ENCODE measurements around the gene KCNMB4. TPM values are rescaled to one million over a fixed set of nuclear protein-coding genes. Genes with fewer than 3 reads are reported as not detected.

The KCNMB4 gene
- total and polyA plus RNA-seq, 2 donors (not counting 1 experiment from before 2014, with no cell fraction given) = 0.66 to 0.67 TPM

DNA sequence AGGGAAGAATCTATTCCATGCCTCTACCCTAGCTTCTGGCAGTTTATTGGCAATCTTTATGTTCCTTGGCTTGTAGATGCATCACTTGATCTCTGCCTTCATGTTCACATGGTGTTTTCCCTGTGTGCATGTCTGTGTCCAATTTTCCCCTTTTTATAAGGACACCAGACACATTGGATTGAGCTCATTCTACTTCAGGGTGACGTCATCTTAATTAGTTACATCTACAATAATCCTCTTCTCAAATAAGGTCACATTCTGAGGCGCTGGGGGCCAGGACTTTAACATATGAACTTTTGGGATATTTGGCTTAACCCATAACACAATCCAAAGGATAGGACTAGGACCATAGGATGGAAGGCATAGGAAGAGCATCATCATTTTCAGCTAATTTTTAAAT, 101.4 kb downstream of the KCNMB4 start:
- Mint-ChIP-seq H3K27me3 (no peaks in the 10 kb centered on the region), H3K9me3 (ENCODE audit: insufficient read depth) (peaks cover 3% of the 10 kb centered on the region), H3K27ac (no peak overlapping the region), H3K4me3 (no peak overlapping the region), H3K4me1 (peaks cover 3% of the 10 kb centered on the region)
- no peak for ATAC-seq (ENCODE audit: low read depth)
- H3K4me2 ChIP-seq (replicated peaks; ENCODE audit: low read depth, low read length, poor library complexity, severe bottlenecking) = no peak overlapping the region
- no peak overlapping the region for H3K4me3 ChIP-seq (ENCODE audit: control extremely low read depth in 1 of 5, extremely low read depth in 1 of 5, insufficient read depth in 1 of 5, low read depth in 2 of 5, low read length in 4 of 5)
- no peak overlapping the region for H2AFZ ChIP-seq (ENCODE audit: insufficient read depth, low read depth, low read length, poor library complexity, severe bottlenecking)
- H3K36me3 ChIP-seq (replicated peaks in 1 of 2; ENCODE audit: control extremely low read depth in 1 of 2, control insufficient read depth in 1 of 2, extremely low read depth in 1 of 2, insufficient read depth in 2 of 2, low read length in 1 of 2) = no peaks in the 10 kb centered on the region
- H3K9me3 ChIP-seq (ENCODE audit: control extremely low read depth in 1 of 3, control insufficient read depth in 2 of 3, insufficient read depth in 1 of 3, low read length in 2 of 3) = peaks cover 0 to 13% (median 9%) of the 10 kb centered on the region in 3 donors
- no peaks in the 10 kb centered on the region for H3K4me1 ChIP-seq (ENCODE audit: control insufficient read depth in 2 of 2, insufficient read depth in 2 of 2, low read length in 2 of 2)
- intact Hi-C loops (cut with micrococcal nuclease) = no loop called here
- TF ChIP-seq, protein P1, sequence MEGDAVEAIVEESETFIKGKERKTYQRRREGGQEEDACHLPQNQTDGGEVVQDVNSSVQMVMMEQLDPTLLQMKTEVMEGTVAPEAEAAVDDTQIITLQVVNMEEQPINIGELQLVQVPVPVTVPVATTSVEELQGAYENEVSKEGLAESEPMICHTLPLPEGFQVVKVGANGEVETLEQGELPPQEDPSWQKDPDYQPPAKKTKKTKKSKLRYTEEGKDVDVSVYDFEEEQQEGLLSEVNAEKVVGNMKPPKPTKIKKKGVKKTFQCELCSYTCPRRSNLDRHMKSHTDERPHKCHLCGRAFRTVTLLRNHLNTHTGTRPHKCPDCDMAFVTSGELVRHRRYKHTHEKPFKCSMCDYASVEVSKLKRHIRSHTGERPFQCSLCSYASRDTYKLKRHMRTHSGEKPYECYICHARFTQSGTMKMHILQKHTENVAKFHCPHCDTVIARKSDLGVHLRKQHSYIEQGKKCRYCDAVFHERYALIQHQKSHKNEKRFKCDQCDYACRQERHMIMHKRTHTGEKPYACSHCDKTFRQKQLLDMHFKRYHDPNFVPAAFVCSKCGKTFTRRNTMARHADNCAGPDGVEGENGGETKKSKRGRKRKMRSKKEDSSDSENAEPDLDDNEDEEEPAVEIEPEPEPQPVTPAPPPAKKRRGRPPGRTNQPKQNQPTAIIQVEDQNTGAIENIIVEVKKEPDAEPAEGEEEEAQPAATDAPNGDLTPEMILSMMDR (IDR thresholded peaks at IDR 0.05) = no peak
- no peak for TF ChIP-seq EZH2 (IDR thresholded peaks at IDR 0.05; ENCODE audit: borderline replicate concordance, insufficient read depth, low read depth, low read length, poor library complexity, severe bottlenecking)
- no peaks in the 10 kb centered on the region for H3K27me3 ChIP-seq (replicated peaks in 1 of 4; ENCODE audit: control extremely low read depth in 1 of 4, control insufficient read depth in 3 of 4, insufficient read depth in 4 of 4, low read length in 3 of 4)
- WGBS (ENCODE audit: insufficient coverage) = no CpG with 5 or more reads among the region's 2 CpGs
- ChIA-PET CTCF (no interaction called here), POLR2A (no interaction called here)
- DNase-seq = no peak
- H3K9ac ChIP-seq (ENCODE audit: low read length) = no peak overlapping the region
- H3K27ac ChIP-seq (ENCODE audit: low read length in 2 of 2) = no peak overlapping the region
- no peaks in the 10 kb centered on the region for H4K20me1 ChIP-seq (ENCODE audit: control insufficient read depth, insufficient read depth, low read length, poor library complexity, severe bottlenecking)
- no peaks in the 10 kb centered on the region for H3K79me2 ChIP-seq (ENCODE audit: control insufficient read depth, insufficient read depth, low read length)

DNA sequence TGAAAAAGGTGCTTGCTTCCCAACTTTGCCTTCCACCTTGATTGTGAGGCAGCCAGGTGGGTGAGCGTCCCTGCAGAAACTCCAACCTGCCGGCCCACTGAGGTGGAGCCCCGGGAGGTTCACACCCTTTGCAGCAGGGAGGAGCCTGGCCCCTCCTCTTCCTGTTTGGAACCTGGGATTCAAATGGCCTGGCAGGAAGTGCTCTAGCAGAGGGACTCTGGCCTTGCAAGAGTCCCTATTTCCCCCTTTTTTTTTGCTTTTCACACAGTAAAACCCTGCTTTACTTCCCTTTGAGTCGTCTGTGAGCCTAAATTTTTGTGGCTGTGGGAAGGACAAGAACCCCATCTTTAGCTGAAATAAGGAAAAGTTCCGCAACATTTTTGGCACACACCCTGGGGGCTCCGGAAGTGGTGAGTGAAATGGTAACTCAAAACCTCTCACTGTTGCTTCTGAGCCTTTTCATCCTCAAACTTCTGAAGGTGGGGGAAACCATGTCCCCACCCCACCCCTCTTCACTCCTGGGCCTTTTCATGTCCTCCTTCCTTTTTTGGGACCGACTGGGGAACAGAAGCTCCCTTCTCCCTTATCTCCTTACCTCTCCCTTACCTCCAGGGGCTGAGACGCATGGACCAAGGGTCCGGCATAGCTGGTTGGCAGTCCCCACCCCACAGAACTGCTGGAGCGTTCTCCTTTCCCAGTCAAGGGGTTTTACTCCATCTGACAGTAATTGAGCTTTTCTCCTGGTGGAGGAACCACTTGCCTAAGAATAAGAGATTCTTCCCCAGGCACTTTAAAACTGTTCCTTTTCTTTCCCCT, 102.0 kb downstream of the KCNMB4 start:
- Histone ChIP-seq H3K9me3 (ENCODE audit: control extremely low read depth in 1 of 3, control insufficient read depth in 2 of 3, insufficient read depth in 1 of 3, low read length in 2 of 3) (peaks cover 0 to 13% (median 9%) of the 10 kb centered on the region in 3 donors), H3K36me3 (replicated peaks in 1 of 2; ENCODE audit: control extremely low read depth in 1 of 2, control insufficient read depth in 1 of 2, extremely low read depth in 1 of 2, insufficient read depth in 2 of 2, low read length in 1 of 2) (no peaks in the 10 kb centered on the region), H4K20me1 (ENCODE audit: control insufficient read depth, insufficient read depth, low read length, poor library complexity, severe bottlenecking) (no peaks in the 10 kb centered on the region), H2AFZ (ENCODE audit: insufficient read depth, low read depth, low read length, poor library complexity, severe bottlenecking) (peak overlapping the region; percentile 33), H3K4me2 (replicated peaks; ENCODE audit: low read depth, low read length, poor library complexity, severe bottlenecking) (peak overlapping the region; percentile 19), H3K9ac (ENCODE audit: low read length) (peak overlapping the region; percentile 41), H3K79me2 (ENCODE audit: control insufficient read depth, insufficient read depth, low read length) (no peaks in the 10 kb centered on the region), H3K4me3 (ENCODE audit: control extremely low read depth in 1 of 5, extremely low read depth in 1 of 5, insufficient read depth in 1 of 5, low read depth in 2 of 5, low read length in 4 of 5) (peak overlapping the region in 4 of 5 experiments; percentile 23 to 43 (median 30)), H3K4me1 (ENCODE audit: control insufficient read depth in 2 of 2, insufficient read depth in 2 of 2, low read length in 2 of 2) (no peaks in the 10 kb centered on the region), H3K27ac (ENCODE audit: low read length in 2 of 2) (peak overlapping the region in 1 of 2 donors; percentile 12), H3K27me3 (replicated peaks in 1 of 4; ENCODE audit: control extremely low read depth in 1 of 4, control insufficient read depth in 3 of 4, insufficient read depth in 4 of 4, low read length in 3 of 4) (no peaks in the 10 kb centered on the region)
- Mint-ChIP-seq H3K4me1 (peaks cover 3% of the 10 kb centered on the region), H3K4me3 (peak overlapping the region; percentile 76), H3K27me3 (no peaks in the 10 kb centered on the region), H3K9me3 (ENCODE audit: insufficient read depth) (peaks cover 3% of the 10 kb centered on the region), H3K27ac (peak overlapping the region; percentile 60)
- intact Hi-C loops (cut with micrococcal nuclease) = no loop called here
- DNase-seq (no peak), ATAC-seq (ENCODE audit: low read depth) (no peak)
- TF ChIP-seq EZH2 (IDR thresholded peaks at IDR 0.05; ENCODE audit: borderline replicate concordance, insufficient read depth, low read depth, low read length, poor library complexity, severe bottlenecking) = no peak
- TF ChIP-seq, protein P1 (IDR thresholded peaks at IDR 0.05) = no peak
- CTCF ChIA-PET = no interaction called here
- 88% methylated on average over 8 of the region's 10 CpGs for WGBS (ENCODE audit: insufficient coverage)
- POLR2A ChIA-PET = no interaction called here

Data from B cell (primary cell).